Gastroesophageal sphincter (tissue), 2 donors: ENCODE measurements around the gene TSPAN15.

Experiments
- EP300 ChIP-seq: sonication (generic); formaldehyde crosslinking; IDR thresholded peaks from one replicate; pipeline ENCODE4 v1.6.1; 2017; ENCODE audit warnings: antibody characterized with exemption, mild to moderate bottlenecking
- POLR2AphosphoS5 ChIP-seq: sonication (generic); formaldehyde crosslinking; IDR thresholded peaks from one replicate; pipeline ENCODE4 v1.6.1; 2017; ENCODE audit warnings: antibody characterized with exemption

- TF ChIP-seq POLR2AphosphoS5 = no peak
- no peak for TF ChIP-seq EP300
Measured at GRCh38 chr10:69451784-69452251, 553 bp downstream of the TSPAN15 start.
